ENCODE measurements around the gene FGD2.
A peak's percentile ranks its signal among the peaks of the same experiment; 100 is the strongest.
"Not testable (repeated sequence)": the region's sequence is repeated elsewhere in the genome, so short reads cannot be mapped to it uniquely, and the experiment has no call there.

FGD2 gene

GRCh38 chr6:37020812-37021211, 15.4 kb downstream of the FGD2 start:
- DNase-seq: no peak

- peak; percentile 46 for DNase-seq
These were observed 16.1 kb downstream of the FGD2 start for GRCh38 chr6:37021356-37022129.

GRCh38 chr6:37022135-37022863, 16.8 kb downstream of the FGD2 start:
- no peak for DNase-seq

GRCh38 chr6:37024656-37025337, 19.3 kb downstream of the FGD2 start:
- peak; percentile 80 for DNase-seq

- no peak for DNase-seq
These were observed 20.4 kb downstream of the FGD2 start for GRCh38 chr6:37025621-37026466.

GRCh38 chr6:37027036-37027720, 21.7 kb downstream of the FGD2 start:
- no peak for DNase-seq

GRCh38 chr6:37027811-37028469, 22.5 kb downstream of the FGD2 start:
- DNase-seq: no peak

- DNase-seq: peak; percentile 82
These were observed 24.0 kb downstream of the FGD2 start for GRCh38 chr6:37029249-37029971.

GRCh38 chr6:37030599-37030998, 25.1 kb downstream of the FGD2 start:
- no peak for DNase-seq

- DNase-seq: no peak
These were observed 26.8 kb downstream of the FGD2 start for GRCh38 chr6:37032239-37032638.

GRCh38 chr6:37033255-37033654, 27.8 kb downstream of the FGD2 start:
- DNase-seq: no peak

- DNase-seq: no peak
These were observed 28.7 kb downstream of the FGD2 start for GRCh38 chr6:37033819-37034795.

GRCh38 chr6:37036146-37036545, 30.7 kb downstream of the FGD2 start:
- DNase-seq: no peak

GRCh38 chr6:37038292-37039198, 33.1 kb downstream of the FGD2 start:
- no peak for DNase-seq

GRCh38 chr6:37039958-37040357, 34.5 kb downstream of the FGD2 start:
- DNase-seq: no peak

- DNase-seq: no peak
These were observed 36.1 kb downstream of the FGD2 start for GRCh38 chr6:37041521-37041920.

GRCh38 chr6:37042150-37042549, 36.7 kb downstream of the FGD2 start:
- no peak for DNase-seq

GRCh38 chr6:37043091-37043490, 37.6 kb downstream of the FGD2 start:
- DNase-seq: not testable (repeated sequence)

GRCh38 chr6:37047346-37047688, 41.9 kb downstream of the FGD2 start:
- no peak for DNase-seq

Measured in NCI-H226 (cell line).